ENCODE measurements around the gene TRAF7.

DNA sequence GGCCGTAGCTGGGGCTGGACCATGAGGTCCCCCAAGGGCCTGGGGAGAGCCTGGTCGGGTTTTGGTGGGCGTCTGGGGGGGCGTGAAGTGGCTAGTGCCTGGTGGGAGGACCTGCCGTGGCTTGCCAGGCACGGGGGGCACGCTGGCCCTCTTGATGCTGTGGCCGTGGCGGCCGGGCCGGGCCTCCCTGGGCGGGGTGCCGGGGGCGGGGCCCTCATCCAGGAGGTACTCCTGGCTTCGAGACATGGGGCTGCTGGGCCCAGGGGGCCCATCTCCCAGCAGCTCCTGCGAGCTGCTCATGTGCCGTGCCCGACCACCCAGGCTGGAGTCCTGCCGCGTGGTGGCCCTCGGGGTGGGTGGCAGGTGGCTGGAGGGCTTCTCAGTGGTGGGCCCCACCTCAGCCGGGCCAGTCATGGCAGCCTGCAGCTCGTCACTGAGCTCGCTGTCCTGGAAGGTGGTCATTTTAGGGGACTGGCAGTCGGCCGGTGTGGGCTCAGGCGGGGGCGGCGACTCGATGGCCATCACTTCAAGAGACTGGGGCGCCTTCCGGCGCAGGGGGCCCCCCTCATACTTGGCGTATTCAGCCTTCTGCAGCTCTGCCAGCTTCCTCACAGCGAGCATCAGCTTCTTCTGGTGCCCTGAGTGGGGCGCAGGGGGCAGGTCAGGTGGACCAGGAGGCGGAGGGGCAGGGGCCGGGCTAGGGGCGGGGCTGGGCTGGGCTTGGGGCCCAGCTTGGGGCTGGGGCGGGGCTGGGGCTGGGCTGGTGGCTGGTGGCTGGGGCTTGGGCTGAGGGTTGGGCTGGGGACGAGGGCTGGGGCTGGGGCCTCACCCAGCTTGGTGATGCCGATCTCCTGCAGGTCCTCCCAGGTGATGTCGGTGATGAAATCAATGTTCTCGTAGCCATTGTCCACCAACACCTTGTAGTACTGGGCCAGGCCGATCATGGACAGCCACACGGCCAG is 25.7 kb downstream of the TRAF7 start:
- TF ChIP-seq POLR2AphosphoS5 (IDR thresholded peaks at IDR 0.05) (no peak), POLR2A (IDR thresholded peaks at IDR 0.05; ENCODE audit: low read depth) (no peak)
